HEK293T (cell line): ENCODE data around the gene SRGAP3.

Experiments
- ARNT ChIP-seq: fragments of 450-650 bp; IDR thresholded peaks from 2 replicates; pipeline ENCODE4 v1.6.1; 2017; ENCODE audit warnings: mild to moderate bottlenecking
- CTBP1 ChIP-seq: fragments of 450-650 bp; IDR thresholded peaks from 2 replicates; pipeline ENCODE4 v1.6.1; 2016; ENCODE audit warnings: borderline replicate concordance
- ELF4 ChIP-seq: fragments of 450-650 bp; IDR thresholded peaks from 2 replicates; pipeline ENCODE4 v1.6.1; 2017; ENCODE audit warnings: antibody characterized with exemption
- FOXK2 ChIP-seq: fragments of 450-650 bp; IDR thresholded peaks from 2 replicates; pipeline ENCODE4 v1.6.1; 2016; ENCODE audit warnings: mild to moderate bottlenecking
- FOXM1 ChIP-seq: fragments of 450-650 bp; IDR thresholded peaks from 2 replicates; pipeline ENCODE4 v1.6.1; 2017; ENCODE audit warnings: mild to moderate bottlenecking, borderline replicate concordance
- HDGF ChIP-seq: fragments of 450-650 bp; IDR thresholded peaks from 2 replicates; pipeline ENCODE4 v1.6.1; 2017; ENCODE audit warnings: antibody characterized with exemption, borderline replicate concordance
- SP1 ChIP-seq: fragments of 450-650 bp; IDR thresholded peaks from 2 replicates; pipeline ENCODE4 v1.6.1; 2017
- SUZ12 ChIP-seq: fragments of 450-650 bp; IDR thresholded peaks from 2 replicates; pipeline ENCODE4 v1.6.1; 2016; ENCODE audit warnings: mild to moderate bottlenecking
- TARDBP ChIP-seq: fragments of 450-650 bp; IDR thresholded peaks from 2 replicates; pipeline ENCODE4 v1.6.1; 2016
- ZNF384 ChIP-seq: fragments of 450-650 bp; IDR thresholded peaks from 2 replicates; pipeline ENCODE4 v1.6.1; 2016

- no peak for TF ChIP-seq ARNT
- TF ChIP-seq FOXK2, result no peak
- TF ChIP-seq HDGF, result no peak
- TF ChIP-seq SP1, result no peak
- TF ChIP-seq FOXM1, result no peak
- no peak for TF ChIP-seq SUZ12
- TF ChIP-seq ELF4, result no peak
- no peak for TF ChIP-seq CTBP1
- TF ChIP-seq TARDBP, result no peak
- TF ChIP-seq ZNF384, result no peak
These were observed 241.5 kb downstream of the SRGAP3 start for GRCh38 chr3:9007928-9008327.
